Bronchial epithelial cell (primary cell): Measurements from ENCODE around the gene CD164. TPM values are rescaled to one million over a fixed set of nuclear protein-coding genes. Genes with fewer than 3 reads are reported as not detected.
"Not testable (repeated sequence)": the region's sequence is repeated elsewhere in the genome, so short reads cannot be mapped to it uniquely, and the experiment has no call there.

Source experiments
- DNase-seq: peaks from one replicate; pipeline ENCODE4 v3.0.0-alpha.2; 2010; ENCODE audit warnings: low read depth
- FAIRE-seq: peaks from 2 replicates; lab custom pipeline; 2011; peaks lifted over from hg19 to GRCh38; lab: Jason Lieb, UNC
- H3K27me3 ChIP-seq: 2 replicates; pipeline ENCODE4 v1.5.1; 2011; ENCODE audit warnings: low read length; ENCODE audit not compliant: control insufficient read depth, insufficient read depth
- H3K36me3 ChIP-seq: 2 replicates; pipeline ENCODE4 v1.5.1; 2011; ENCODE audit warnings: low read length; ENCODE audit not compliant: control insufficient read depth, insufficient read depth
- H3K4me3 ChIP-seq: 2 replicates; pipeline ENCODE4 v1.5.1; 2011; ENCODE audit warnings: mild to moderate bottlenecking, low read depth, low read length, control low read depth
- total RNA-seq: library from RNA; depleted of rRNA; stranded (reverse); fragments of >200 nt; gene quantifications from 2 replicates; pipeline ENCODE4 v1.2.1, GENCODE V29; 2014
- TF ChIP-seq, protein P1 (sequence below): IDR thresholded peaks from 2 replicates; pipeline ENCODE4 v1.5.1; 2011; ENCODE audit warnings: mild to moderate bottlenecking, moderate library complexity, low read length, control low read depth, inconsistent platforms; ENCODE audit not compliant: insufficient read depth, severe bottlenecking

The CD164 gene
- total RNA-seq, 1 donor from 2014 or later: 113 TPM

DNA sequence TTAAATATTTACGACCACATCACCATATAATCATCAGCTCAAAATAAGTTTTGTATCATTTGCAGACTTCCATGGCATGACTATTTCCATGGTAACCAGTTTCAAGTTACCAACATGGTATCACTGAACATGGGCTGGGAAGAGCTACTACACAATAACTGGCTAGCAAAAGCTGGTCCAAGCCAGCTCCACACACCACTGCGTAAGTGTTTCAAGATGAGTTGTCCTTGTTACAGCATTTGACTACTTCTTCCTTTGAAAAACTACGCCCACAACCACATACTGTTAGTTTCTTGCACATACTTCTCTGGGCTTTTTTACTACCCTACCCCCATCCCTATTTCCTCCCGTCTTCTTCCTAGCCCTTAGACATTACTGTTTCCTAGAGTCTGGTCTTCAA, 8.5 kb downstream of the CD164 start:
- TF ChIP-seq, protein P1, sequence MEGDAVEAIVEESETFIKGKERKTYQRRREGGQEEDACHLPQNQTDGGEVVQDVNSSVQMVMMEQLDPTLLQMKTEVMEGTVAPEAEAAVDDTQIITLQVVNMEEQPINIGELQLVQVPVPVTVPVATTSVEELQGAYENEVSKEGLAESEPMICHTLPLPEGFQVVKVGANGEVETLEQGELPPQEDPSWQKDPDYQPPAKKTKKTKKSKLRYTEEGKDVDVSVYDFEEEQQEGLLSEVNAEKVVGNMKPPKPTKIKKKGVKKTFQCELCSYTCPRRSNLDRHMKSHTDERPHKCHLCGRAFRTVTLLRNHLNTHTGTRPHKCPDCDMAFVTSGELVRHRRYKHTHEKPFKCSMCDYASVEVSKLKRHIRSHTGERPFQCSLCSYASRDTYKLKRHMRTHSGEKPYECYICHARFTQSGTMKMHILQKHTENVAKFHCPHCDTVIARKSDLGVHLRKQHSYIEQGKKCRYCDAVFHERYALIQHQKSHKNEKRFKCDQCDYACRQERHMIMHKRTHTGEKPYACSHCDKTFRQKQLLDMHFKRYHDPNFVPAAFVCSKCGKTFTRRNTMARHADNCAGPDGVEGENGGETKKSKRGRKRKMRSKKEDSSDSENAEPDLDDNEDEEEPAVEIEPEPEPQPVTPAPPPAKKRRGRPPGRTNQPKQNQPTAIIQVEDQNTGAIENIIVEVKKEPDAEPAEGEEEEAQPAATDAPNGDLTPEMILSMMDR: no peak
- Histone ChIP-seq H3K4me3 (no peak overlapping the region), H3K27me3 (no peaks in the 10 kb centered on the region), H3K36me3 (peaks cover 13% of the 10 kb centered on the region)
- FAIRE-seq: peak; percentile 64
- DNase-seq: no peak

DNA sequence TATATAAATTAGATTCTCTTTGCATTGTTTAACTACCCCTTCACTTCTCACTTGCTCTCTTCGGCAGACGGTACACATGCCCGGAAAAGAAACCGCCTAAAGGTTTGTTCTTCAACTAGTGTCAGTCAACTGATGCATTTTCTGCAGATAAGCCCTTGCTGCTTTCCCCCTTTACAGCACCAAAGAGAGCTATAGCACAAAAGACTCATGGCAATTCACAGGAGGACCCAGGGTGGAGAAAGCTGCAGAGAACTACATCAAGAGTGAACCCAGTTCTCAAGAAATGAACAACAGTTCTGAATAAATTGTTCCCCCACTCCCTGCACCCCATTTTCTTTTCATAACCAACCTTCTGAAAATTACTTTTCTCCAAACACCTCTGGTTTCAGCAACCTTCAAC, 8.9 kb downstream of the CD164 start:
- FAIRE-seq (no peak), DNase-seq (no peak)
- Histone ChIP-seq H3K4me3 (no peak overlapping the region), H3K36me3 (peaks cover 14% of the 10 kb centered on the region), H3K27me3 (no peaks in the 10 kb centered on the region)
- TF ChIP-seq, protein P1: no peak

DNA sequence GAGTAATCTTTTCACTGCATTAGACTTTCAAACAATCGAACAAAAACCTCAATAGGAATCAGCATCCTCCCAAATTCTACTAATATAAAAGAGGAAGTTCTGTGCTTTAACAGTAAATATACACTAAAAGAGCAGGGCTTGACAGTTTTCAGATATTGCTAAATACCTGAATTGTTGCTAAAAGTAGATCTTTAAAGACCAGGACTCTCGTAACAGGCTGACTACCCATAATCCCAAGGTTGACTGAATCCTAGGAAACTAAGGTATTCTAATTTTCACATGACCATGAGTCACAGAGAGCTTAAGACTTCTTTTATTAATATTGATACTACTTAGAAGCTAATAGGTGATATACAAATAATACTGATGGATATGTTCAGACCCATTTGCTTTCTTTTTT, 10.1 kb downstream of the CD164 start:
- Histone ChIP-seq H3K27me3 (no peaks in the 10 kb centered on the region), H3K4me3 (no peak overlapping the region), H3K36me3 (peaks cover 11% of the 10 kb centered on the region)
- TF ChIP-seq, protein P1: no peak
- FAIRE-seq: no peak
- no peak for DNase-seq

DNA sequence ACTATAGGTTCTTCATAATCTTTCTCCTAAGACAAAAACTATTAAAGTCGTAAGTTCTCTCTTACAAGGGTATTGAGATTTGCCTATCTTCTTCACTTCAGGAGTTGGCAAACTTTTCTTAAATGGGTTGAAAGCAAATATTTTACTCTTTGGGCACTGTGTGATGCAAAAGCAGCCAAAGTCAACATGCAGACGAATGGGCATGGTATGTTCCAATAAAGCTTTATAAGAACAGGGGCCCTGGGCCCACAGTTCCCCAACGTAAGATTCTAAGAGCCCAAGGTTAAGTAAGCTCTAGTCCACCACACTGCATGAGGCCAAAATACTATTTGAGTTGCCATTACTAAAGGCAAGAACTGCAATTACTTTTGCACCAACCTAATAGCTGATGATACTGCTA, 11.5 kb downstream of the CD164 start:
- no peak for FAIRE-seq
- H3K4me3 ChIP-seq: no peak overlapping the region
- peaks cover 8% of the 10 kb centered on the region for H3K36me3 ChIP-seq
- TF ChIP-seq, protein P1: no peak
- no peak for DNase-seq
- no peaks in the 10 kb centered on the region for H3K27me3 ChIP-seq

DNA sequence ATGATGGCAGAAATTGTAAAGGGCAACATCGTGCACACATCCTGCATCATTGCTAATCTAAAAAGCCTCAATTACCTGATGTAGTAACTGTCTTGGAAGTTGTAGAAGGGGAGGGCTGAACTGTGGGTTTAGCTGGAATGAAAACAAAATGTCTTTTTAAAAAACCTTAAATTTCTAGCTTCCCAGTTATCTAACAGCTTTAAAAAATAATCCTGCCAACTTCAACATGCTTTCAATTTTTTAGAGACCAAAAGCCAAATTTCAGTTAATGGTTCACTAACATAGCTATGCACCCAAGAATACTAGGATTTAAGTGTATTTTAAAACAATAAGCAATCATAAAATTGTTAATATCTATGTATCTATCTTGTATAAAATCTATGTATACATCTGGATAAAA, 11.9 kb downstream of the CD164 start:
- TF ChIP-seq, protein P1: no peak
- no peak overlapping the region for H3K4me3 ChIP-seq
- no peak for DNase-seq
- H3K27me3 ChIP-seq: no peaks in the 10 kb centered on the region
- H3K36me3 ChIP-seq: peaks cover 8% of the 10 kb centered on the region
- FAIRE-seq: no peak

DNA sequence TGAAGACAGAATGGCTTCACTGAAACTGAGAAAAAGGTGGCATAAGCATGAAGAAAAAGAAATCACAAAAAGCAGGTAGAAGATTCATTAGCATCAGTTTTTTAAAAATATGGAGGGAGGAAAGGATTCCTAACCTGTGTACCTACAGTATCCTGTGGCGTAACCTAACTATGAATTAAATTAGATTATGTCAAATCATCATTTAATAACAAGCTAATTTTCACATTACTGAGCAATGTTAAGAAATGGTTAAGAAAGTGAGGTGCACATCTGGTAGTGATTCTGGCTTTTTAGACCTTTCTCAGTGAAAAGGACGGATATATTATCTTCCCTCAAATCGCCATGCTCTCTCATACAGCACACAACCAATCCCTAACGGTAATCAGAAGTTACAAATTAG, 12.5 kb downstream of the CD164 start:
- H3K36me3 ChIP-seq: peaks cover 6% of the 10 kb centered on the region
- no peak overlapping the region for H3K4me3 ChIP-seq
- DNase-seq (no peak), FAIRE-seq (no peak)
- no peaks in the 10 kb centered on the region for H3K27me3 ChIP-seq
- TF ChIP-seq, protein P1: no peak

DNA sequence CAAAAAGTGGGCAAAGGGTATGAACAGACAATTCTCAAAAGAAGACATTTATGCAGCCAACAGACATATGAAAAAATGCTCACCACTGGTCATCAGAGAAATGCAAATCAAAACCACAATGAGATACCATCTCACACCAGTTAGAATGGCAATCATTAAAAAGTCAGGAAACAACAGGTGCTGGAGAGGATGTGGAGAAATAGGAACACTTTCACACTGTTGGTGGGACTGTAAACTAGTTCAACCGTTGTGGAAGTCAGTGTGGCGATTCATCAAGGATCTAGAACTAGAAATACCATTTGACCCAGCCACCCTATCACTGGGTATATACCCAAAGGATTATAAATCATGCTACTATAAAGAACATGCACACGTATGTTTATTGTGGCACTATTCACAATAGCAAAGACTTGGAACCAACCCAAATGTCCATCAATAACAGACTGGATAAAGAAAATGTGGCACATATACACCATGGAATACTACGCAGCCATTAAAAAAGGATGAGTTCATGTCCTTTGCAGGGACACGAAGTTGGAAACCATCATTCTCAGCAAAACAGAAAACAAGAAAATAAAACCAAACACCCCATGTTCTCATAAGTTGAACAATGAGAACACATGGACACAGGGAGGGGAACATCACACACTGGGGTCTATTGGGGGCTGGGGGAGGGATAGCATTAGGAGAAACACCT, 17.7 kb downstream of the CD164 start:
- not testable (repeated sequence) for H3K4me3 ChIP-seq, DNase-seq, H3K36me3 ChIP-seq, FAIRE-seq, H3K27me3 ChIP-seq
